Muscle layer of colon (tissue), 2 donors: ENCODE measurements around the gene CCPG1.

Experiments
- H3K27ac ChIP-seq: one replicate; pipeline ENCODE4 v1.7.0; 2013; ENCODE audit warnings: low read depth, mild to moderate bottlenecking, low read length, moderate library complexity
- H3K27me3 ChIP-seq, 2 donors: one replicate each; pipeline ENCODE4 v1.7.0; 2013; ENCODE audit warnings: low read length in 2 of 2, mild to moderate bottlenecking in 2 of 2; ENCODE audit not compliant: insufficient read depth in 2 of 2, control insufficient read depth in 1 of 2
- H3K36me3 ChIP-seq: one replicate; pipeline ENCODE4 v1.7.0; 2013; ENCODE audit warnings: mild to moderate bottlenecking, low read length; ENCODE audit not compliant: insufficient read depth
- H3K4me1 ChIP-seq: one replicate; pipeline ENCODE4 v1.7.0; 2013; ENCODE audit warnings: mild to moderate bottlenecking, low read length; ENCODE audit not compliant: insufficient read depth
- H3K4me3 ChIP-seq, 2 donors: one replicate each; pipeline ENCODE4 v1.7.0; 2013; ENCODE audit warnings: low read length in 2 of 2, low read depth in 1 of 2, mild to moderate bottlenecking in 1 of 2, moderate library complexity in 1 of 2
- H3K9ac ChIP-seq: one replicate; pipeline ENCODE4 v1.7.0; 2013; ENCODE audit warnings: low read length
- H3K9me3 ChIP-seq: one replicate; pipeline ENCODE4 v1.7.0; 2013; ENCODE audit warnings: mild to moderate bottlenecking, low read length
- donor health status: abdominal sarcoma.
- donor health status: Adenocarcinoma of cecum.

CCPG1 gene

GRCh38 chr15:55344206-55344605, 64.0 kb downstream of the CCPG1 start:
- Histone ChIP-seq H3K4me3 (no peak overlapping the region), H3K27ac (no peak overlapping the region), H3K4me1 (no peaks in the 10 kb centered on the region), H3K36me3 (no peaks in the 10 kb centered on the region), H3K9me3 (no peaks in the 10 kb centered on the region), H3K9ac (no peak overlapping the region), H3K27me3 (no peaks in the 10 kb centered on the region)

- H3K4me3 ChIP-seq: no peak overlapping the region
- H3K36me3 ChIP-seq: no peaks in the 10 kb centered on the region
- H3K27me3 ChIP-seq: no peaks in the 10 kb centered on the region
- H3K4me1 ChIP-seq: no peaks in the 10 kb centered on the region
- H3K9ac ChIP-seq: no peak overlapping the region
- no peaks in the 10 kb centered on the region for H3K9me3 ChIP-seq
- no peak overlapping the region for H3K27ac ChIP-seq
Observed at GRCh38 chr15:55343168-55343567, 65.0 kb downstream of the CCPG1 start.

GRCh38 chr15:55337160-55337559, 71.0 kb downstream of the CCPG1 start:
- H3K27me3 ChIP-seq: no peaks in the 10 kb centered on the region
- H3K4me3 ChIP-seq: no peak overlapping the region
- no peak overlapping the region for H3K9ac ChIP-seq
- H3K36me3 ChIP-seq: peaks cover 40% of the 10 kb centered on the region
- no peak overlapping the region for H3K27ac ChIP-seq
- H3K4me1 ChIP-seq: no peaks in the 10 kb centered on the region
- no peaks in the 10 kb centered on the region for H3K9me3 ChIP-seq

- H3K27me3 ChIP-seq: no peaks in the 10 kb centered on the region
- H3K27ac ChIP-seq: no peak overlapping the region
- no peaks in the 10 kb centered on the region for H3K4me1 ChIP-seq
- no peaks in the 10 kb centered on the region for H3K9me3 ChIP-seq
- H3K36me3 ChIP-seq: peaks cover 53% of the 10 kb centered on the region
- no peak overlapping the region for H3K9ac ChIP-seq
- no peak overlapping the region for H3K4me3 ChIP-seq
Observed at GRCh38 chr15:55334997-55335396, 73.2 kb downstream of the CCPG1 start.

GRCh38 chr15:55334371-55334770, 73.8 kb downstream of the CCPG1 start:
- no peaks in the 10 kb centered on the region for H3K4me1 ChIP-seq
- no peak overlapping the region for H3K9ac ChIP-seq
- H3K27ac ChIP-seq: no peak overlapping the region
- peaks cover 55% of the 10 kb centered on the region for H3K36me3 ChIP-seq
- H3K9me3 ChIP-seq: no peaks in the 10 kb centered on the region
- no peaks in the 10 kb centered on the region for H3K27me3 ChIP-seq
- no peak overlapping the region for H3K4me3 ChIP-seq

- no peak overlapping the region for H3K4me3 ChIP-seq
- H3K36me3 ChIP-seq: peaks cover 21% of the 10 kb centered on the region
- no peak overlapping the region for H3K27ac ChIP-seq
- no peak overlapping the region for H3K9ac ChIP-seq
- H3K9me3 ChIP-seq: no peaks in the 10 kb centered on the region
- no peaks in the 10 kb centered on the region for H3K27me3 ChIP-seq
- H3K4me1 ChIP-seq: no peaks in the 10 kb centered on the region
Observed at GRCh38 chr15:55327387-55327786, 80.8 kb downstream of the CCPG1 start.

- no peaks in the 10 kb centered on the region for H3K9me3 ChIP-seq
- H3K27ac ChIP-seq: no peak overlapping the region
- H3K27me3 ChIP-seq: no peaks in the 10 kb centered on the region
- no peaks in the 10 kb centered on the region for H3K36me3 ChIP-seq
- H3K9ac ChIP-seq: no peak overlapping the region
- H3K4me3 ChIP-seq: no peak overlapping the region
- peaks cover 8% of the 10 kb centered on the region for H3K4me1 ChIP-seq
Observed at GRCh38 chr15:55322467-55322866, 85.7 kb downstream of the CCPG1 start.

GRCh38 chr15:55320963-55321362, 87.2 kb downstream of the CCPG1 start:
- Histone ChIP-seq H3K27me3 (no peaks in the 10 kb centered on the region), H3K27ac (no peak overlapping the region), H3K9ac (no peak overlapping the region), H3K9me3 (no peaks in the 10 kb centered on the region), H3K36me3 (no peaks in the 10 kb centered on the region), H3K4me3 (no peak overlapping the region), H3K4me1 (peaks cover 12% of the 10 kb centered on the region)

GRCh38 chr15:55320238-55320550, 88.0 kb downstream of the CCPG1 start:
- Histone ChIP-seq H3K36me3 (no peaks in the 10 kb centered on the region), H3K9me3 (no peaks in the 10 kb centered on the region), H3K9ac (no peak overlapping the region), H3K27me3 (no peaks in the 10 kb centered on the region), H3K27ac (peak overlapping the region; percentile 13), H3K4me1 (peaks cover 12% of the 10 kb centered on the region), H3K4me3 (no peak overlapping the region)

- H3K4me1 ChIP-seq: peaks cover 12% of the 10 kb centered on the region
- no peaks in the 10 kb centered on the region for H3K9me3 ChIP-seq
- no peaks in the 10 kb centered on the region for H3K27me3 ChIP-seq
- H3K36me3 ChIP-seq: no peaks in the 10 kb centered on the region
- peak overlapping the region; percentile 77 to 97 for H3K4me3 ChIP-seq
- peak overlapping the region; percentile 98 for H3K9ac ChIP-seq
- H3K27ac ChIP-seq: peak overlapping the region; percentile 55
Observed at GRCh38 chr15:55319537-55320237, 88.5 kb downstream of the CCPG1 start.

- Histone ChIP-seq H3K4me3 (peak within 1 kb of the TSS; percentile 77 to 97), H3K27me3 (no peaks in the 10 kb centered on the region), H3K36me3 (no peaks in the 10 kb centered on the region), H3K27ac (peak within 1 kb of the TSS; percentile 55), H3K9me3 (no peaks in the 10 kb centered on the region), H3K9ac (peak within 1 kb of the TSS; percentile 98), H3K4me1 (peaks cover 12% of the 10 kb centered on the region)
Observed at GRCh38 chr15:55318588-55319494, 89.3 kb downstream of the CCPG1 start, which contains the start of the genes PIGB and PIGBOS1. Gene PIGB (plus strand): TSS chr15:55319222. CDS start chr15:55319251, 29 bp downstream. Gene PIGBOS1 (minus strand): TSS chr15:55319123. CDS start chr15:55317792, 1,331 bp downstream.
